Measurements from ENCODE around the gene GDF9.

GDF9 gene, protein sequence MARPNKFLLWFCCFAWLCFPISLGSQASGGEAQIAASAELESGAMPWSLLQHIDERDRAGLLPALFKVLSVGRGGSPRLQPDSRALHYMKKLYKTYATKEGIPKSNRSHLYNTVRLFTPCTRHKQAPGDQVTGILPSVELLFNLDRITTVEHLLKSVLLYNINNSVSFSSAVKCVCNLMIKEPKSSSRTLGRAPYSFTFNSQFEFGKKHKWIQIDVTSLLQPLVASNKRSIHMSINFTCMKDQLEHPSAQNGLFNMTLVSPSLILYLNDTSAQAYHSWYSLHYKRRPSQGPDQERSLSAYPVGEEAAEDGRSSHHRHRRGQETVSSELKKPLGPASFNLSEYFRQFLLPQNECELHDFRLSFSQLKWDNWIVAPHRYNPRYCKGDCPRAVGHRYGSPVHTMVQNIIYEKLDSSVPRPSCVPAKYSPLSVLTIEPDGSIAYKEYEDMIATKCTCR

DNA sequence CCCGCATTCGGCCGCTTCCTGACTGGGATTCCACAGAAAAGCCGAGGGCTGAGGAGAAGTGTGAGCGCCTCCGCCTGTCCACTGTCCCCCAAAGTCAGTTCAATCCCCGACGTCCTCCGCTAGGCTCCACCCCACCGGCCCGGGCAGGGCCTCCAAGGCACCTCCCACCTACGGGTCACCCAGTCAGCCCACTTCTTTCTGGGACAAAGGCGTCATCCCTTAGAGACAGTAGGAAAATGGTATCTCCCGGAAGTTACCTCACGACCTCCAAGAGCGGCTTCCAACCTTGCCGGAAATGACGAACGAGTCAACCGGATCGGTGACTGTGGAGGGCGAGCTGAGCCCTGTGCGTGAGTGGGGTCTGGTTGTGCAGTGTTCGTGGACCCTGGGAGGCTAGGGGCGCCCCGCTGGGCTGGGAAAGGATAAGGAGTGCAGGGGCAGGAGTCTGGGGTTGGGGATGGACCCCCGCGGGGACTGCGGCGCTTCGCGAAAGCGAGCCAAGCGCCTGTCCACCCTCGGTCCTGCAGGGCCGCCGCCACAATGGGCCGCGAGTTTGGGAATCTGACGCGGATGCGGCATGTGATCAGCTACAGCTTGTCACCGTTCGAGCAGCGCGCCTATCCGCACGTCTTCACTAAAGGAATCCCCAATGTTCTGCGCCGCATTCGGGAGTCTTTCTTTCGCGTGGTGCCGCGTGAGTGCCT, at the start of gene GDF9, which contains the start of gene UQCRQ:
TSS of gene GDF9 (minus strand) at position 128 of the 704 bp plus-strand sequence. CDS start 1,936 bp downstream, outside the sequence.
TSS of gene UQCRQ (plus strand) at position 301 of the 704 bp plus-strand sequence. CDS start at position 541, 240 bp downstream.
- CTCF ChIA-PET = interaction anchor here (0.7 to 1.9 kb wide), 7 partner anchors 37 to 339 kb away, joined by 3 to 9 read pairs (median 4); partner anchors contain the start of gene RAD50
- no peak for TF ChIP-seq ARNT (IDR thresholded peaks at IDR 0.05)
- peak; percentile 69; the same call in 1 of the 2 replicates for TF ChIP-seq ELF4 (IDR thresholded peaks at IDR 0.05)
- peak; percentile 61; the same call in 1 of the 2 replicates for TF ChIP-seq TARDBP (IDR thresholded peaks at IDR 0.05)
- TF ChIP-seq BHLHE40 (IDR thresholded peaks at IDR 0.05; ENCODE audit: borderline replicate concordance) = peak; percentile 59; the same call in 1 of the 2 replicates
- TF ChIP-seq FOXA1 (IDR thresholded peaks at IDR 0.05) = no peak
- TF ChIP-seq CTBP1 (IDR thresholded peaks at IDR 0.05; ENCODE audit: borderline replicate concordance) = no peak
- TF ChIP-seq L3MBTL2 (conservative IDR thresholded peaks at IDR 0.05) = peak; percentile 25; the same call in 1 of the 2 replicates
- TF ChIP-seq, protein P1, sequence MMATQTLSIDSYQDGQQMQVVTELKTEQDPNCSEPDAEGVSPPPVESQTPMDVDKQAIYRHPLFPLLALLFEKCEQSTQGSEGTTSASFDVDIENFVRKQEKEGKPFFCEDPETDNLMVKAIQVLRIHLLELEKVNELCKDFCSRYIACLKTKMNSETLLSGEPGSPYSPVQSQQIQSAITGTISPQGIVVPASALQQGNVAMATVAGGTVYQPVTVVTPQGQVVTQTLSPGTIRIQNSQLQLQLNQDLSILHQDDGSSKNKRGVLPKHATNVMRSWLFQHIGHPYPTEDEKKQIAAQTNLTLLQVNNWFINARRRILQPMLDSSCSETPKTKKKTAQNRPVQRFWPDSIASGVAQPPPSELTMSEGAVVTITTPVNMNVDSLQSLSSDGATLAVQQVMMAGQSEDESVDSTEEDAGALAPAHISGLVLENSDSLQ (IDR thresholded peaks at IDR 0.05) = no peak
- peak; percentile 93 for DNase-seq (ENCODE audit: extremely low spot score)
- POLR2A ChIA-PET = interaction anchor here (0.6 to 4.1 kb wide), 21 partner anchors 10 to 310 kb away, joined by 3 to 29 read pairs (median 4); partner anchors contain the start of genes RAD50 and SHROOM1

DNA sequence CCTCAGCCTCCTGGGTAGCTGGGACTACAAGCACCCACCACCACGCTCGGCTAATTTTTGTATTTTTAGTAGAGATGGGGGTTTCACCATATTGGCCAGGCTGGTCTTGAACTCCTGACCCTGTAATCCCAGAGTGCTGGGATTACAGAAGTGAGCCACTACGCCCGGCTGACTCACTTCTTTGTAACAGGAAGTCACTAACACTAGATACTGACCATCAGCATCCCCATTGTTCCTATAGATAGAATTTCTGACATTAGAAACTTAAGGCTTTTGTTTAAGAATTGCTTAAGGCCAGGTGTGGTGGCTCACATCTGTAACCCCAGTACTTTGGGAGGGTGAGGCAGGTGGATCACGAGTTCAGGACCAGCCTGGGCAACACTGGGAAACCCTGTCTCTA, 49.4 kb upstream of the GDF9 start:
- ChIA-PET POLR2A (no interaction called here), CTCF (no interaction called here)
- DNase-seq (ENCODE audit: extremely low spot score) = no peak
- TF ChIP-seq FOXA1 (IDR thresholded peaks at IDR 0.05) (no peak), NFRKB (IDR thresholded peaks at IDR 0.05) (no peak), TARDBP (IDR thresholded peaks at IDR 0.05) (no peak), ARNT (IDR thresholded peaks at IDR 0.05) (no peak), FOXK2 (IDR thresholded peaks at IDR 0.05) (no peak), HDGF (IDR thresholded peaks at IDR 0.05; ENCODE audit: borderline replicate concordance) (no peak), L3MBTL2 (conservative IDR thresholded peaks at IDR 0.05) (no peak), LEF1 (IDR thresholded peaks at IDR 0.05; ENCODE audit: borderline replicate concordance) (no peak), ELF4 (IDR thresholded peaks at IDR 0.05) (no peak), CTBP1 (IDR thresholded peaks at IDR 0.05; ENCODE audit: borderline replicate concordance) (no peak)
- TF ChIP-seq, protein P1 (IDR thresholded peaks at IDR 0.05) = no peak

DNA sequence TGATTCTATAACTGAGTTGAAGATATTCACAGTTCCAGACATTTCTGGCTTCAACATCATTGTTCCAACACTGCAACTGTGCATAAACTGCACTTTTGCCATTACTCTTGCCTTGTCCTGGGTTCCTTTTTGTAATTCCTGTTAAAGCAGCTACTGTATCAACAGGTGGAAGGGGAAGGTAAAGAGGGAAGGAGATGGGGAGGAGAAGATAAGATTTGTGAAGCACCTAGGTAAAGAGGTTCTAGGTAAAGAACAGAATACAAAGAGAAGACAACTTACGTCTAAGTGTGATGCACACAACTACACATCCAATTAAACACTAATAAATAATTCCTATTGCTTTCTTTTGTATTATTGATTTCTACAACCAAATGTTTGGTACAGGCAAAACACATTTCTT, 43.4 kb upstream of the GDF9 start:
- ChIA-PET POLR2A (no interaction called here), CTCF (interaction anchor here (0.6 kb wide), 1 partner anchor 70 kb away, joined by 3 read pairs; no protein-coding TSS in a partner anchor)

DNA sequence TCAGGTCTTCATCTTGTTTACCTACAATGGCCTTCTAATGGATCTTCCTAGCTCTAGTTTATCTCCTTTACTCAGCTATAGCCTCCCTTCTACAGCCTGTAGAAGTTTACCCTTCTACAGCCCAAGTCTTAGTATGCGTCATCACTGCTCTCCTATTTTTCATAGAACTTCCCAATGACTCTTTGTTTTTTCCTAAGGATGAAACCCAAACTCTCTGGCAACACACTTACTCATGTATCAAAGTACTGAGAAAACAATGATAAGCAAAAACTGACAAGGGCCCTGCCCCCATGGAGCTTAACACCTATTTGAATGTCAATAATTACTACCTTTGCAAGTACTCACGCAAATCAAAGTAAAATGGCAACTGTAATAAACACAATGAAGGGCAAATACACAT, 40.9 kb upstream of the GDF9 start:
- TF ChIP-seq TARDBP (IDR thresholded peaks at IDR 0.05) (no peak), SUZ12 (IDR thresholded peaks at IDR 0.05) (no peak), FOXM1 (IDR thresholded peaks at IDR 0.05; ENCODE audit: borderline replicate concordance) (no peak), BHLHE40 (IDR thresholded peaks at IDR 0.05; ENCODE audit: borderline replicate concordance) (no peak), ZNF384 (IDR thresholded peaks at IDR 0.05) (no peak), FOXA1 (IDR thresholded peaks at IDR 0.05) (no peak), FOXK2 (IDR thresholded peaks at IDR 0.05) (no peak), ELF4 (IDR thresholded peaks at IDR 0.05) (no peak)
- TF ChIP-seq, protein P1 (IDR thresholded peaks at IDR 0.05) = no peak
- DNase-seq (ENCODE audit: extremely low spot score) = no peak
- ChIA-PET CTCF (no interaction called here), POLR2A (no interaction called here)

More for the DNA sequence above, 43.4 kb upstream of the GDF9 start:
- no peak for DNase-seq (ENCODE audit: extremely low spot score)
- TF ChIP-seq FOXK2 (IDR thresholded peaks at IDR 0.05) (no peak), BHLHE40 (IDR thresholded peaks at IDR 0.05; ENCODE audit: borderline replicate concordance) (no peak), SUZ12 (IDR thresholded peaks at IDR 0.05) (no peak), SP1 (IDR thresholded peaks at IDR 0.05) (no peak)

DNA sequence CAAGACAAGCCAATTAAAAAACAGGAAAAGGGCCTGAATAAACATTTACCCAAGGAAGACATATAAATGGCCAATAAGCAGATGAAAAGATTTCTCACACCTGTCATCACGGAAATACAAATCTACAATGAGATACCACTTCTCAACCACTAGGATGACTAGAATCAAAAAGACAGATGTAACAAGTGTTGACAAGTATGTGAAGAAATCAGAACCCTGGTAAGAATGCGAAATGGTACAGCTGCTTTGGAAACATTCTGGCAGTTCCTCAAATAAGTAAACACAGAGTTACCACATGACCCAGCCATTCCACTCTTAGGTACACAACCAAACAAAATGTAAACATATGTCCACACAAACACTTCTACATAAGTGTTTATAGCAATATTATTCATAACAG, 39.7 kb upstream of the GDF9 start:
- POLR2A ChIA-PET = no interaction called here
- CTCF ChIA-PET = interaction anchor here (0.6 kb wide), 1 partner anchor 54 kb away, joined by 3 read pairs; no protein-coding TSS in a partner anchor

More for the DNA sequence above, 39.7 kb upstream of the GDF9 start:
- no peak for DNase-seq (ENCODE audit: extremely low spot score)
- TF ChIP-seq, protein P1 (IDR thresholded peaks at IDR 0.05) = no peak
- no peak for TF ChIP-seq TARDBP (IDR thresholded peaks at IDR 0.05)
- TF ChIP-seq BHLHE40 (IDR thresholded peaks at IDR 0.05; ENCODE audit: borderline replicate concordance) = no peak
- no peak for TF ChIP-seq SUZ12 (IDR thresholded peaks at IDR 0.05)
- TF ChIP-seq FOXK2 (IDR thresholded peaks at IDR 0.05) = no peak
- TF ChIP-seq CTBP1 (IDR thresholded peaks at IDR 0.05; ENCODE audit: borderline replicate concordance) = no peak
